Stimulated activated CD8-positive, alpha-beta memory T cell treated with anti-CD3 and anti-CD28 coated beads, Interleukin-15, amount 100 ng/mL, for 24 hours (primary cell): ENCODE data around the gene HOXB4.

Experiments used
- DNase-seq: peaks from one replicate; pipeline ENCODE4 v3.0.0-alpha.2; 2020; ENCODE audit warnings: low read depth

HOXB4 gene

GRCh38 chr17:48589831-48590606 lies 11.9 kb upstream of the HOXB4 start, which contains the start of gene HOXB3:
Gene HOXB3 (minus strand): TSS chr17:48590241. CDS start chr17:48552474, 37,767 bp downstream.
- no peak for DNase-seq

GRCh38 chr17:48589060-48589830 lies 11.1 kb upstream of the HOXB4 start:
- no peak for DNase-seq

GRCh38 chr17:48588528-48588927 lies 10.4 kb upstream of the HOXB4 start:
- DNase-seq, result no peak

GRCh38 chr17:48588074-48588415 lies 9.9 kb upstream of the HOXB4 start:
- no peak for DNase-seq

DNA sequence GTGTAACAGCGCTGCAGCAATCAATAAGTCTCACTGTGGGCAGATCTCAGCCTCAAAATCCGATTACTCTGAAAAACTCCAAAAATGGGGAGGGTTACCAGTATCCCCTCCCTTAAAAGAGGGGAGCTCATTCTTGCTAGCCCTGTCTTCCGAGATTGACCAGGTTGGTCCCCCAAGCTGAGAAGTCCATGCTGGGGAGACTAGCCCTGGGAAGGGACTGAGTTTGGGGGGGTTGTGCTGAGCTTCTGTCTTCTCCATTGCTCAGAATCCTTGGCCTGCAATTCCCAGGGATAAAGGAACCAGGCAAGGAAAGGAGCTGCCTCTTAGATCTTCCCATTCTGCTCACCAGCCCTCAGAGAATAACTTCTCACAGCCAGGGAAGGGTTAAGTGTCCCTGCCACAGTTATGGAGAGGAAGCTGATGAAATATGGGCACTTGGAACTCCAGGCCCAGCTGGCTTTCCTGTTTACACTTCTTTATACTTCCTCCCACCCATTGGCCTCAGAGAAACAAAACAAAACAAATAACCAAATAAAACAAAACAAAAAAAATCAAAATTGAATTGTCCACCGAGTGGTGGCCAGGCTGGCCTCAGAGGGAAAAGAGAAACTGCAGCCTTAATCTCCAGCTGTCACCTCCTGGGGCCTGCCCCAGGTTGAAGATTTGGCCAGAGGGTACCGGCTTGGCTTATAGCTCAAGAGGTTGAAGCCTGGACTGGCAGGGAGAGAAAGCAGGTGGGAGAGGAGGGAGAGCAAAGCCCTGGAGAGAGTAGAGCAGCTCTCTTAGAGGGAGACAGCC lies 9.3 kb upstream of the HOXB4 start:
- DNase-seq, result no peak

DNA sequence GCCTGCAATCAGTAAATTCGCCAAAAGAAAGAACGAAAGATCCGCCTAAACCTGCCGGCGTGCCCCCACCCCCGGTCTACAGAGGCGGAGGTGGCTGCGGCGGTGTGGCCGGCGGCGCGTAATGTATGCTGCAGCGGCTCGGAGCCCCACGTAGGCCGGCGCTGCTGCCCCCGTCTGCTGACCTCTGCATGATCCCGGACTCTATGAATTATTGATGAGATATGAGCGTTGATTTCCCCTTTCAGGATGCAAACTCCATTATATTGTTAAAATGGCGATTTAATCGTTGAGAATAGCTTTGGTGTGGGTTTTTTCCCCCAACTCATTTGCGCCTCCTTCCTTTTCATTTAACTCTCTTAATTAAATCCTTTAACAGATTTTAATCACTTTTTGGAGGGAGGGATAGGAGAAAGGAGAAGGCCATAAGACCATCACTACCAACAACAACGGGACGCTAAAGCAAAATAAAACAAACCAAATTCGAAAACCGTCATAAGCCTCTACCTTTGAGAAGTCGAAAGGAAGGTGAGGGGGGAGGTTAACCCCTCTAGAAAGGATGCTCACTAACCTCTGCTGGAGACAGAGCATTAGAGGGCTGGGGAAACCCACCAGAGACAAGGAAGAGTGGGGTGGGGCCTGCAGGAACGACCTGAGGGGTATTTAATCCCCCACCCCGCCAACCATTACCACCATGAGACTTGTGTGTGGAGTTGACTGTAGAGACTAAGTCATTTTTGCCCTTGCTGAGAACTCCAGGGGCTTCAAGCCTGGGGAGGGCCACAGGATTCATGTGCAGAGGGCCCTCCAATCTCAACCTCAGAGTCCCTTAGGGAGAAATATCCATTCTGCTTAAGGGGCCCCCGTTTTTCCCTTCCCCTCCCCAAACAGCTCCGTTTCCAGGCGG lies 8.5 kb upstream of the HOXB4 start:
- DNase-seq, result no peak

- DNase-seq, result no peak
Measured at GRCh38 chr17:48584223-48584741, 6.1 kb upstream of the HOXB4 start.

DNA sequence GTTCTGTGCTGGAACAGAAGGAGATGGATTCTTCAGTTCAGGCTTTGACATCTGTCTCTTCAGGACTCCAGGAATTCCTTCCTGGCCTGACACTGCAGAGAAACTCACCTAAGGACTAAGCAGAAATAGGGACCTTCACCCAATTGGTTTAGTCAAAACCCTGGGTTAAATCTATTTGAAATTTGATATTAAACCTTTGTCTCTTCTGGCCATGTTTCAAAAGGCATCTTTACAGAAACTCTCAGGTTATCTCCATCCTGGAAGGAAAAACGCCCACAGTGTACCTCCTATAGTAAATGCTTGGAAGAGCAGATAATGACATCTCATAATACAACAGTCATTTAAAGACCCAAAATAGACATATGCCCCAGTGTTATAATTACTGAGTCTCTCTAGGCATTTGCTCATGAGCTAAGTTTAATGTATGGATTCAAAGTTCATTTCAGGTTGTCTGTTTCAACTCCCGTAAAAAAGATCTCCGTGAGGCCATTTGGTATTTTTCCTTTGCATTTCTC lies 5.6 kb upstream of the HOXB4 start:
- no peak for DNase-seq

DNA sequence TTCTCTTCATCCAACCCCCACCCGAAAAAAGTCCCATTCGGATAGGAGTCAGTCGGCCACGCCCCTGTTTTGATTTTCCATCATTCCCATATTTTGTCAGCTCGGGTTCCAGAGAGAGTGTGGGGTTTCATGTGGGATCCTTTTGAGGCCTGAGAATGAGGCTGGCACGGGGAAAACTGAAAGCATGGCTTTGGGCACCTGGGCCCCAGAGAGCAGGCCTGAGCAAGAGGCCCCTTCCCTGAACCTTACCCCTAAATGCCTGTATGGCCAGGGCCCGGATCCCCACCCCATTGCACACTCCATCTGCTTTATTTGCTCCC lies 4.6 kb upstream of the HOXB4 start:
- DNase-seq, result no peak

DNA sequence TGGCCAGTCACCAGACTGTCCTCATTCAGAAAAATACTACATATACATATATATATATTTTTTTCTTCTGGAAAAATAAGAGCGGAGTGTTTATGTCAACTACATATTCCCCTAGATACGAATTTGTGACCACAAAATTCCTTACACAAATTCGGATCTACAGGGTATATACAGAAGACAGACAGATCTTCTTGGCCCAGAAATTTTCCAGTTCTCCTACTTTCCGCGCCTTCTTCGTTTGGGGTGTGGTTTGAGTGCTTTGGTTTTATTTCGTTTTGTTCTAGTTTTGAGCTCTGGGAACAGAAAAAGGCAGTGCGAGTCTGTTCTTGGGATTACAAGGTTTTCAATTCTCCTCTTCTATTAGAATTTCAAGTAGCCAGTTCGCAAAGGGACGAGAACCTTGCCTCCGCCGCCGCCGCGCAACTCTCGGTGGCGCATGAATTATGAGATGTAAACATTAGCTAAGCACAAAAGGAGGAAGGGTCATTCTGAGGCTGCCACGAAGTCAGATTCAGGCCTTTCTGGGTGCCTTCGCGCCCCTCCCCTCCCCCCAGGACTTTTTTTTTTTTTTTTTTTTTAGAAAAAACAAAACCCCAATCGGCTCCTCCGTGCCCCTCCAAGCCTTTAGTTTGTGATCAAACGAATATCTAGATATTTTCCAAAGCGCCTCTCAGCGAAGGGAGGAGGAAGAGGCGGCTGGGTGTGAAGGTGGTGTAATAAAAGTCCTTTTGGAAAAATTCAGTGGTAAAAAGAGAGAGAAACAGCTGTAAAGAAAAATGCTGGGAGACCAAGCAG lies 1.8 kb upstream of the HOXB4 start:
- DNase-seq, result no peak

DNA sequence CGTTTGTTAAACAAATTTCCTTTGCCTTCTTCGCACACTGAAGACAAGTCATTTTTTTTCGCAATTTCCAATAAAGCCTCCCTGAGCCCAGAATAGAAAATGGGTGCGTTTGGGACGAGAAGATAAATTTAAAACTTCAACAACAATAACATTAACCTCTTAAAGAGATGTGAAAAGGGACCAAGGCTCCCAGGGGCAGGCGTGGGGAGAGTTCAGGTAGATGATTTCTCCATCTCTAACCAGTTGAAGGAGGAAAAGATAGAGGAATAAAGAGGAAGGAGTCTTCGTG lies 1.3 kb upstream of the HOXB4 start:
- DNase-seq, result no peak

DNA sequence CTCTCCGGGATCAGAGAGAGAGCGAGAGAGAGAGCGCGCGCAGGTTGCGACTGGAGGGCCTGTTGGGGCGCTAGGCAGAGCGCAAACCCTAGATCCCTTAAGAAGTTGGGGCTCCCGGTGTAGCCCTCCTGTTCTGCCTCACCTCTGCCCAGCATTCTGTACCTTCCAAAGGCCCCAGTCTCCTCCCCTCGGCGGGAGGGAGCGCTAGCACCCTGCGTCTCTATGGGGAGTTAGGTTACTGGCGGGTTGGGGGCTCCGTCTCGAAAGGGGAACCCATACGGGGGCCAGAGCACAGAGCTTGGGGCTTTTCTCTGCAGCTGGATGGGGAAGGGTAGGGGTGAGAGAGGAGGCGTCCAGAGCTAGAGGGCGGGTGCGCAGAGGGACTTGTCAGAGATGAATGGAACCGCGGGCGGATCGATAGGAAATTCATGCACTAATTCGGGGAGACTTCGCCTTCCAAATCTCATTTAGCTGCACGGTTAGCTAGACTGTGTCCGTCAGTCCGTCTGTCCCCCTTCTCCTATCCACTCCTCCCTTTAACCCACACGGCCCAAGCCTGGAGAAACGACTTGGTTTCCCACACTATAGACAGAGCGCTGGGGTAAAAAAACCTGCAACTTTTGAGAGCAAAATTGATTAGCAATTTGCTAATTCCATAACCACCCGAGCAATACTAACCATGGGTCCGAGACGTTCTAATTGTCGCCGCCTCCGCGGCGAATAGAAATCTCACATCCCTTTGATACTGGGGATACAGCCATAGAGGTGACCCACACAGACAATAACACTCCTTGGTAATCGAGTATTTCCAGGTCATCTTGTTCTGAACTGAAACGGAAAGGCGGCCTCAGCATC lies 693 bp upstream of the HOXB4 start:
- DNase-seq, result no peak

DNA sequence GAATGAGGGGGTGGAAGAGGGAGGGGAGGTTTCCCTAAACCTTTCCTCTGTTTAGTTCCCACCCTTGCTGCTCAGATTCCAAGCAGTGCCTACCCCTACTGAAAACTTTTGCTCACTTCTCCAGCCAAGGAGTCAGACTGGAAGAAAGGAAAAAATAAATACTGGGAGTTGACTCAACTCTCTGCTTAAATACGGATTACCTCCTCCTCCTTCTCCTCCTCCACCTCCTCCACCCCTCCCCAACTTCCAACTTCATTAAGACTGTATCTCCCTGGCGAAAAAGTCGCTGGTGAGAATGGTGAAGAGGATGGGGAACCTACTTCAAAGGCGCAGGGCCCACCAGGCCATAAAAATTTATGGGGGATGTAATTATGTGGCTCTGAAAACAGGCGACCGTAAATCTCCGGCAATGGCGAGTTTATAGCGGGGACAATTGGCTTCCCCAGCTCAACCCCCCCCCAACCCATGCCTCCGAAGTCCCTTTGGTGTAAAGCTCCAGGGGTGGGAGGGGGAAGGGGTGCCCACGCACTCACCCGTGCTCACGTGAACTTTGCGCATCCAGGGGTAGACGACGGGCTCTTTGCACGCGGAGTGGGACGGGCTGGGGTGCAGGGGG lies 712 bp downstream of the HOXB4 start:
- DNase-seq, result no peak

DNA sequence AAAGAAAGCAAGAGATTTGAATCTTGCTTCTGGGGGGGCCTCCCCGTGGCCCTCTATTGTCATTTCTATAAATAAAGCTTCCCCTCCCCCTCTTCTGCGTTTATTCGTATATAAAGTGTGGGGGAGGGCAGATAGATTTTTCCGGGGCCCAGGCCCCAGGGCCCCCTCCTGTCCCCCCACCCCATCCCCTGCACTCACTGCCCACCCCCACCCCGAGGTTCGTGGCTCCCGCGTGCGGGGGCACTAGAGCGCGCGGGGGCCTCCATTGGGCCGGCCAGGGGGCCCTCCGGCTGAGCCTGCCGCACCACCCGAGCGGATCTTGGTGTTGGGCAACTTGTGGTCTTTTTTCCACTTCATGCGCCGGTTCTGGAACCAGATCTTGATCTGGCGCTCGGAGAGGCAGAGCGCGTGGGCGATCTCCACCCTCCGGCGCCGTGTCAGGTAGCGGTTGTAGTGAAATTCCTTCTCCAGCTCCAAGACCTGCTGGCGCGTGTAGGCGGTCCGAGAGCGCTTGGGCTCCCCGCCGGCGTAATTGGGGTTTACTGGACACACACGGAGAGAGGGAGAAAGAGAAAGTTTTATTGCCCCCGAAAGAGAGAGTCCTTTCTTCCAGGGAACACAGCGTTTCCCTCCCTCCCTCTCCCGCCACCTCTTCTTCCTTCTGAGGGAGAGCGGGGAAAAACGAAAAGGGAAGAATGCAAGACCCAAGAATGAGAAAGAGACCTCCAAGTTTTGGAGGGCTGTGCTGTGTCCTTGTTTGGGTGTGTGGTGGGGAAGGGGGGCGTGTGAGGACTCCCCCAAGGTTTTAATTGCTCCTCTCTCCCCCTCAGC lies 1.5 kb downstream of the HOXB4 start:
- DNase-seq, result no peak

DNA sequence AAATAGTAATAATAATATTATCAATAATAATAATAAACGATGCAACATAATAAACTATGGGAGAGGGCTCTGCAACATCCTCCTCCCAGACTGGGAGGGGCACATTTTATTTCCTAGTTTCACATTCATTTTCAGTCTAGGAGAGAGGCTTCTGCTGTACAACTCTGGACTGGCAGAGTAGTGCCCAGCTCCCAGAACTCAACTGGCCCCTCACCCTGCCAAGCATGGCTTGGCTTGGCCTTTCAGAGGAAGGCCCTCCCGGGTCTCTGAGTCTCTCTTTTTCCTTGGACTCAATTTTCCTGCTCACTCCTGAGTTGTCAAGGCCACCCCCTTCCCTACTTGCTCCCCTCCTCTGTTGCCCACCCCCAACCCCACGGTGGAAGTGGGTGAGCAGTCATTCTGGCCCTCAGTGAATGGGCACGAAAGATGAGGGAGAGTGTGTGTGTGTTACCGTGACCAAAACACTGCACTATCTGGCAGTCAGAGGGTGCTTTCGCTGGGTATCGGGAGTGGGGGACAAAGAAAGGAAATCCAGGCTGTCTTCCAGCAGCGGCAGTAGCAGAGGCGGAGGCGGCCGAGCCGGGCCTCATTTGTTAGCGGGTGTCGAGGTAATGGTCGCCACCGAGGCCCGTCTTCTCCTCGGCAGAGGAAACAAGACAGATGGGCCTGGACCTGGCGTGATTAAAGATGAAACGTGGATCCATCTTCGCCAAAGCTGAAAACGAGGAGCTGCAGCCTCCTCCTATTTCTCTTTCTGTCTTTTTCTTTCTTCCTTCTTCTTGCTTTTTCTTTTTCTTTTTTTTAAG lies 2.3 kb downstream of the HOXB4 start:
- no peak for DNase-seq

DNA sequence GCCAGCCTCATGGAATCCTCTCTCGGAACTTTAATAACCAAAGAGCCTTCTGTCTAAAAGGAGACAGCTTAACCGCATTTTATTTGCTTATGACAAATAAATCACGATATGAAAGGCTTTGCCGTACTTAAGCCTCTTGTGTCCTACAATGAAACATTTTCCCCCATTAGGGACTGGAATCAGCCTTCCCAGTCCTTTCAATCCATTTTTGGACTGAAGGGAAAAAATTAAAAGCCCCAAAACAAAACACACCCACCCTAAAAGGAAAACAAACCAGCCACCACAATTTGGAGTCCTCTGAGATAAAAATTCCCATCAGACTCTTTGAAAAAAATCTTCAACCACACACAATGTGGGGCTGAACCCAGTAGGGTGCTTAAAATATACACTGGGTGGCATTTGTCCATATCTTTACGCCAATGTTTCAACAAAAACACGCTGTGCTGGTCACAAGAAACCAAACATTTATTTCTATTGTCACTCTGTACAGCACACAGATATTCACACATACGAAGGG lies 3.0 kb downstream of the HOXB4 start:
- DNase-seq, result no peak

- no peak for DNase-seq
Measured at GRCh38 chr17:48574505-48575065, 3.6 kb downstream of the HOXB4 start.
